Left ventricle myocardium inferior (tissue), 1 donor: ENCODE measurements around the gene KANK2. TPM values are rescaled to one million over a fixed set of nuclear protein-coding genes. Genes with fewer than 3 reads are reported as not detected.
A peak's percentile ranks its signal among the peaks of the same experiment; 100 is the strongest.
"Not testable (repeated sequence)": the region's sequence is repeated elsewhere in the genome, so short reads cannot be mapped to it uniquely, and the experiment has no call there.

Source experiments
- DNase-seq: peaks from one replicate; pipeline ENCODE4 v3.0.0-alpha.2; 2020
- H3K27ac ChIP-seq: fragments of 200-600 bp; replicated peaks from 2 replicates; pipeline ENCODE4 v1.8.0; 2021
- H3K27me3 ChIP-seq: fragments of 200-600 bp; 2 replicates; pipeline ENCODE4 v1.8.0; 2021; ENCODE audit warnings: low read depth
- H3K36me3 ChIP-seq: fragments of 200-600 bp; 2 replicates; pipeline ENCODE4 v1.8.0; 2021
- H3K4me1 ChIP-seq: fragments of 200-600 bp; 2 replicates; pipeline ENCODE4 v1.8.0; 2021
- H3K4me3 ChIP-seq: fragments of 200-600 bp; 2 replicates; pipeline ENCODE4 v1.8.0; 2021; ENCODE audit warnings: mild to moderate bottlenecking, moderate library complexity
- H3K9me3 ChIP-seq: fragments of 200-600 bp; replicated peaks from 2 replicates; pipeline ENCODE4 v1.8.0; 2021
- CTCF ChIP-seq: fragments of 200-600 bp; IDR thresholded peaks from 2 replicates; pipeline ENCODE4 v1.8.0; 2021; ENCODE audit warnings: antibody characterized with exemption, mild to moderate bottlenecking, borderline replicate concordance
- intact Hi-C: fragments of 100-400 bp; cut with micrococcal nuclease; formaldehyde crosslinking; loops from one replicate; pipeline ENCODE4 v1.11.0; 2022
- total RNA-seq: library from RNA; stranded (reverse); fragmentation: NEBNext Ultra II Directional; extraction: Animal tissue kit (Norgen Biotek cat#: 25700); gene quantifications from one replicate; pipeline ENCODE4 v1.2.1, GENCODE V29; 2021
- donor health status: DM: no; HTN: yes; CAD: no; lungs with severe emphysema.

KANK2 gene
- total RNA-seq, 1 donor from 2014 or later = 326 TPM

- Histone ChIP-seq H3K27ac (peak overlapping the region; percentile 30), H3K4me3 (no peak overlapping the region), H3K9me3 (peaks cover 4% of the 10 kb centered on the region), H3K36me3 (no peaks in the 10 kb centered on the region), H3K4me1 (peaks cover 31% of the 10 kb centered on the region), H3K27me3 (no peaks in the 10 kb centered on the region)
- no peak for TF ChIP-seq CTCF
- DNase-seq = no peak
- intact Hi-C loops = no loop called here
Measured at GRCh38 chr19:11148001-11148400, 49.3 kb downstream of the KANK2 start.

- H3K27ac ChIP-seq = peak overlapping the region; percentile 100
- TF ChIP-seq CTCF = no peak
- no peaks in the 10 kb centered on the region for H3K27me3 ChIP-seq
- H3K4me3 ChIP-seq = no peak overlapping the region
- H3K9me3 ChIP-seq = peaks cover 4% of the 10 kb centered on the region
- intact Hi-C loops = no loop called here
- peaks cover 42% of the 10 kb centered on the region for H3K4me1 ChIP-seq
- DNase-seq = no peak
- no peaks in the 10 kb centered on the region for H3K36me3 ChIP-seq
Measured at GRCh38 chr19:11145536-11145924, 51.8 kb downstream of the KANK2 start.

- Histone ChIP-seq H3K27me3 (no peaks in the 10 kb centered on the region), H3K27ac (peak overlapping the region; percentile 100), H3K36me3 (no peaks in the 10 kb centered on the region), H3K9me3 (peaks cover 4% of the 10 kb centered on the region), H3K4me3 (peak overlapping the region; percentile 56), H3K4me1 (peaks cover 68% of the 10 kb centered on the region)
- no peak for TF ChIP-seq CTCF
- intact Hi-C loops = no loop called here
- peak; percentile 92 for DNase-seq
Measured at GRCh38 chr19:11142528-11143171, 54.7 kb downstream of the KANK2 start.

- Histone ChIP-seq H3K4me1 (peaks cover 74% of the 10 kb centered on the region), H3K27ac (peak overlapping the region; percentile 100), H3K36me3 (no peaks in the 10 kb centered on the region), H3K27me3 (no peaks in the 10 kb centered on the region), H3K9me3 (peaks cover 4% of the 10 kb centered on the region), H3K4me3 (peak overlapping the region; percentile 56)
- DNase-seq = no peak
- peak; percentile 11 for TF ChIP-seq CTCF
- intact Hi-C loops = no loop called here
Measured at GRCh38 chr19:11141937-11142527, 55.3 kb downstream of the KANK2 start.

GRCh38 chr19:11140896-11141295 lies 56.4 kb downstream of the KANK2 start:
- H3K27ac ChIP-seq = peak overlapping the region; percentile 100
- TF ChIP-seq CTCF = no peak
- H3K4me3 ChIP-seq = no peak overlapping the region
- H3K36me3 ChIP-seq = no peaks in the 10 kb centered on the region
- intact Hi-C loops = no loop called here
- H3K4me1 ChIP-seq = peaks cover 74% of the 10 kb centered on the region
- H3K27me3 ChIP-seq = no peaks in the 10 kb centered on the region
- peaks cover 4% of the 10 kb centered on the region for H3K9me3 ChIP-seq
- DNase-seq = no peak

GRCh38 chr19:11140023-11140538 lies 57.3 kb downstream of the KANK2 start:
- H3K4me3 ChIP-seq, intact Hi-C loops, H3K36me3 ChIP-seq, DNase-seq, H3K27me3 ChIP-seq, H3K9me3 ChIP-seq: not testable (repeated sequence)
- H3K4me1 ChIP-seq = peaks cover 74% of the 10 kb centered on the region
- H3K27ac ChIP-seq = peak overlapping the region; percentile 100
